ENCODE results near the gene FNIP1.
A peak's percentile ranks its signal among the peaks of the same experiment; 100 is the strongest.
"Not testable (repeated sequence)": the region's sequence is repeated elsewhere in the genome, so short reads cannot be mapped to it uniquely, and the experiment has no call there.

Gene FNIP1

DNA sequence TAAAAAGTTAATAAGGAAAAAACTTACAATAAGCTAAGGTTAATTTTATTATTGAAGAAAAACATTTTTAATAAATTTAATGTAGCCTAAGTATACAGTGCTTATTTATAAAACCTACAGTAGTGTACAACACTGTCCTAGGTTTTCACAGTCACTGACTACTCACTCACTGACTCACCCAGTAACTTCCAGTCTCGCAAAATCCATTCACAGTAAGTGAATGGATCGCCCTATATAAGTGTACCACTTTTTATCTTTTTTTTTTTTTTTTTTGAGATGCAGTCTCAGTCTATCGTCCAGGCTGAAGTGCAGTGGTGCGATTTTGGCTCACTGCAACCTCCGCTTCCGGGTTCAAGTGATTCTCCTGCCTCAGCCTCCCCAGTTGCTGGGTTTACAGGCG lies 47.7 kb downstream of the FNIP1 start:
- DNase-seq = no peak

DNA sequence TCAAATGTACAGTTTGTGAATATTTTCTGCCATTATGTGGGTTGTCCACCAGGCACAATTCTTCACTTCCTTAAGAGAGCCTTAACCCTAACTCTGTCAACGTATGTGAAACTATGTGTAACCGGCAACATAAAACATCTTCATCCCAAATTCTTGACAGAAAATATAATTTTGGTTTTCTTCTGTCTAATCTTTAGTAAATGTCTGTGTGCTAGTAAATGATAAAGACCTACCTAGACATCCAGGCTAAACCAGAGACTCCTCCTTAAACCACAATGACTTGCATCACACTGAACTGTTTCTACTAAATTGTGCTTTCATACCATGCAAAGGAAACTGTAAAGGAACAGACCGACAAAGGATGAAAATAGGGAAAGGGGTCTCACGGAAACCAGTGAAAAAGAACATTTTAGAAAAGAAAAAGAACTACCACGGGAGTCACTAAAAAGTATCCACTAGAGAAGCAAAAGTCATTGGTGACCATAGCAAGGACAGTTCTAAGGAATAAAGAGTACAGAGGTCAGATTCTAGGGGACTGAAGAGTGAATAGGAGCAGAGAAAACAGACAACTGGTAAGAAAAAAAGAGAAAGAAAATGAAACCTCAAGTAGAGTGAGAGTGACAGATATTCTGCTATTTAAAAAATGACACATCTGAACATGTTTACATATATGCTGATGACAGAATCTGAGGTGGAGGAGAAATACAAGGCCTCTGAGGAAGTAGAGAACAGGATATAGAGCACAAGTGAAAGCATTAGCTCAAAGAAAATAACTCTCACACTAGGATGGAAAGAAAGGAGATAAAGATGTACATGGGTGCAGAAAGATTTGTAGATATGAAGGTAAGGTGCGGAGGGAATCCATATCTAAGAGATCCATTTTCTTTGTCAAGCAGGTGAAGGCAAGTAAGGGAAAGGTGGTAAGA lies 49.4 kb downstream of the FNIP1 start:
- no peak for DNase-seq

DNA sequence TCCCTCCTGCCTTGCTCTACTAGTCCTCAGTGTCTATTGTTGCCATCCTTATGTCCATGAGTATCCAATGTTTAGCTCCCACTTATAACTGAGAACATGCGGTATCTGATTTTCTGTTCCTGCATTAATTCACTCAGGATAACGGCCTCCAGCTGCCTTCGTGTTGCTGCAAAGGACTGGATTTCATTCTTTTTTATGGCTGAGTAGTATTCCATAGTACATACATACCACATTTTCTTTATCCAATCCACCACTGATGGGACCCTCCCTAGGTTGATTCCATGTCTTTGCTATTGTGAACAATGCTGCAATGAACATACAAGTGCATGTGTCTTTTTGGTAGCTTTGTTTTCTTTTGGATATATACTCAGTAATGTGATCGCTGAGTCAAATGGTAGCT lies 50.4 kb downstream of the FNIP1 start:
- no peak for DNase-seq

DNA sequence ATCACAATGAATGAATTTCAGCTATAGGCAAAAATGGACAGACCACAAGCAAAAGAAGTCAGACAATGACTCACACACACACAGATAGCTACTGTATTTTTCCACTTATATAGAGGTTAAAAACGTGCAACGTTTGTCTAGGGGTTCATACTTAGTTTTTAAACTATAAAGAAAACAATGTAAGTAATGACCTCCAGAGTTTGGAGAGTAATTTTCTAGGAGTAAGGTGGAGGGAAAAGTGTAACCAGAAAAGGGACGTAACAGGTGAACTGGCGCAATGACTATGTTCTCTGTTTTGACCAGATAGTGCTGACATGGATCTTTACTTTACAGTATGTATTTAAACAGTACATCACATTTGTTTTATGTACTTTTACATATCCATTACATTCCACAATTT lies 51.1 kb downstream of the FNIP1 start:
- no peak for DNase-seq

DNA sequence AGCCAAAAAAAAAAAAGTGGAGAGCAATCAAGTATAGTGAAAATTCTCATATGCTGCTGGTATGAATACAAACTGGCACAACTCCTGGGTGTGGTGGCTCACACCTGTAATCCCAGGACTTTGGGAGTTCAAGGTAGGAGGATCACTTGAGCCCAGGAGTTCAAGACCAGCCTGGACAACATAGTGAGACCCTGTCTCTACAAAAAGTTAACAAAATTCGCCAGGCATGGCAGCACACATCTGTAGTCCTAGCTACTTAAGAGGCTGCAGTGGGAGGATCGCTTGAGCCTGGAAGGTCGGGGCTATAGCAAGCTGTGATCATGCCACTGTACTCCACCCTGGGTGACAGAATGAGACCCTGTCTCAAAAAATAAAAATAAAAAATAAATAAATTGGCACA lies 51.7 kb downstream of the FNIP1 start:
- no peak for DNase-seq

DNA sequence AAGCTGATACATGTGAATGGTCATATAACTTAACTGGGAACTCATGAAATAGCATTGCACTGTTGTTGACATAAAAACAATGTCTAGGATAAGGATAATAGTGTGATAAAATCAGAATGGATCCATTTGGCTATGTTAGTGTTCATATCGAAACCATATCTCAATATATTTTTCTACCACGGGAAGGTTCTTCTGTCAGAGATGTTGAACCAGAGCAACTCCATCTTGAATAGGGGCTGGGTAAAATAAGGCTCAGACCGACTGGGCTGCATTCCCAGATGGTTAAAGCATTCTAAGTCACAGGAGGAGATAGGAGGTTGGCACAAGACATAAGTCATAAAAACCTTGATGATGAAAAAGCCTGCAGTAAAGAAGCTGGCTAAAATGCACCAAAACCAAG lies 56.3 kb downstream of the FNIP1 start:
- no peak for DNase-seq

DNA sequence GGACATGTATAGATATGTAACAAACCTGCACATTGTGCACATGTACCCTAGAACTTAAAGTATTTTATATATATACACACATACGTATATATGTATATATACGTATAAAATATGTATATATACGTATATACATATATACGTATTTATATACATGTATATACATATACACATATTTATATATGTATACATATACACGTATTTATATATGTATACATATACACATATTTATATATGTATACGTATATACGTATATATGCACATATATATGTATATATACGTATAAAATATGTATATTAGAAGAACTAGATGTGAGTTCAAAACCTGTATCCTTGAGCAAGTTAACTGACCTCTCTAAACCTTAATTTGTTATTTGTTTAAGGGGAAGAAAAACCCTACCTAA lies 61.4 kb downstream of the FNIP1 start:
- DNase-seq = no peak

DNA sequence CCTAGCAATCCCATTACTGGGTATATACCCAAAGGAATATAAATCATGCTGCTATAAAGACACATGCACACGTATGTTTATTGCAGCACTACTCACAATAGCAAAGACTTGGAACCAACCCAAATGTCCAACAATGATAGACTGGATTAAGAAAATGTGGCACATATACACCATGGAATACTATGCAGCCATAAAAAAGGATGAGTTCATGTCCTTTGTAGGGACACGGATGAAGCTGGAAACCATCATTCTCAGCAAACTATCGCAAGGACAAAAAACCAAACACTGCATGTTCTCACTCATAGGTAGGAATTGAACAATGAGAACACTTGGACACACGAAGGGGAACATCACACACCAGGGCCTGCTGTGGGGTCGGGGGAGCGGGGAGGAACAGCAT lies 61.9 kb downstream of the FNIP1 start:
- not testable (repeated sequence) for DNase-seq

DNA sequence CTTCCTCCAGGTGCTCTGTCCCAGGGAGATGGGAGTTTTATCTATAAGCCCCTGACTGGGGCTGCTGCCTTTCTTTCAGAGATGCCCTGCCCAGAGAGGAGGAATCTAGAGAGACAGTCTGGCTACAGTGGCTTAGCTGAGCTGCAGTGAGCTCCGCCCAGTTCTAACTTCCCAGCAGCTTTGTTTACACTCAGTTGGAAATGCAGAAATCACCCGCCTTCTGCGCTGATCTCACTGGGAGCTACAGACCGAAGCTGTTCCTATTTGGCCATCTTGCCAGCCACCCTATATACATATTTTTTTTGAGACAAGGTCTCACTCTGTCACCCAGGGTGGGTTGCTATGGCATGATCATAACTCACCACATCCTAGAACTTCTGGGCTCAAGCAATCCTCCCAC lies 67.5 kb downstream of the FNIP1 start:
- DNase-seq = not testable (repeated sequence)

DNA sequence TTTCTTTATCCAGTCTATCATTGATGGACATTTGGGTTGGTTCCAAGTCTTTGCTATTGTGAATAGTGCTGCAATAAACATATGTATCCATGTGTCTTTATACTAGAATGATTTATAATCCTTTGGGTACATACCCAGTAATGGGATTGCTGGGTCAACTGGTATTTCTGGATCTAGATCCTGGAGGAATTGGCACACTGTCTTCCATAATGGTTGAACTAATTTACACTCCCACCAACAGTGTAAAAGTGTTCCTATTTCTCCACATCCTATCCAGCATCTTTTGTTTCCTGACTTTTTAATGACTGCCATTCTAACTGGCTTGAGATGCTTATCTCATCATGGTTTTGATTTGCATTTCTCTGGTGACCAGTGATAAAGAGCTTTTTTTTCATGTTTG lies 72.7 kb downstream of the FNIP1 start:
- not testable (repeated sequence) for DNase-seq

DNA sequence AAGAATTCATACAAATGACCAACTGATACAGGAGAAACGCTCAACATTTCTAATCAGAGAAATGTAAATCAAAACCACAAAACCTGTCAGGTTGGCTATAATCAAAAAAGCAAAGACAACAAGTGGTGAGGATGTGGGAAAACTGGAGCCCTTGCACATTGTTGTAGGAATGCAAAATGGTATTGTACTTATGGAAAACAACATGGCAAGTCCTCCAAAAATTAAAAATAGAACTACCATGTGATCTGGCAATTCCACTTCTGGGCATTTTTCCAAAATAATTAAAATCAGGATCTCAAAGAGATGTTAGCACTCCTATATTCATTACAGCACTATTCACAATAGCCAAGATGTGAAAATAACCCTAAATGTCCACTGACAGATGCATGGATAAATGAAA lies 76.1 kb downstream of the FNIP1 start:
- peak; percentile 40 for DNase-seq

DNA sequence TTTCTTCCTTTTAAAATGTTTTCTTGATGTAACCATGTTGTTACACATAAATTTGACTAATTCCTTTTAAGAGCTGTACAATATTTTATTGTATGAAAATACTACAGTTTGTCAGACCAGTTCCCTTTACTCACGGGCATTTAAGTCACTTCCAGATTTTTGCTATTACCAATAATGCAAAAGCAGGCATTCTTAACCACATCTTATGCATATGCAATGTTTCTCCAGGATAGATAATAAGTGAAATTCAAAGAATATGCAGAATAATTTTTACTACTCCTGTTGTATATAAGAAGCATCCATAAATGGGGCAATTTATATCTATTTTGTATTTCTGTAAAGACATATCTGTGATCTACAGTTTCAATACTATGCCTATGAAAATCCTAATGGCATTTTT lies 77.3 kb downstream of the FNIP1 start:
- no peak for DNase-seq

DNA sequence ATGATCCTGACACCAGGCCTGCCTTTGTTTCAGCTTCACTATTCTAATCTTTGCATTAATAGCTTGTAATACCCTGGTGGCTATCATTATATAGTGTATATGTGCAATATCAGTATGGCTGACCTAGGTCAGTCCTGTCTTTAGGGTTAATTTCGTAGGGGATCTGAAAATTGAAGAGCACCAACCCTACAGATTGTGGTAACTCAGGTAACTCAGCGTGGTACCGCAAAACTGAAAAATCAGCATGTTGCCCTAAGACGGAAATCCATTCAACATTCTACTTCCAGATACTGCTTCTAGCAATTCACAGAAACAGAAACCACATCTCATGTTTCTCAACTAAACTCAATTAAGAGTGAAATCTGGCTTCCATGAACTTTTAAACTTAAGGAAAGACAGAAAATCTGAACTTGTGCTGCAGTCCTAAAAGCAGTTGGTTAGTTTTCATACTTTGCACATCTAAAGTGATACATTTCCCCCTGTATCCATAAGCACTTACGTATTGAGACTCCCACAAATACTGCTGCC lies 78.3 kb downstream of the FNIP1 start:
- DNase-seq = no peak

DNA sequence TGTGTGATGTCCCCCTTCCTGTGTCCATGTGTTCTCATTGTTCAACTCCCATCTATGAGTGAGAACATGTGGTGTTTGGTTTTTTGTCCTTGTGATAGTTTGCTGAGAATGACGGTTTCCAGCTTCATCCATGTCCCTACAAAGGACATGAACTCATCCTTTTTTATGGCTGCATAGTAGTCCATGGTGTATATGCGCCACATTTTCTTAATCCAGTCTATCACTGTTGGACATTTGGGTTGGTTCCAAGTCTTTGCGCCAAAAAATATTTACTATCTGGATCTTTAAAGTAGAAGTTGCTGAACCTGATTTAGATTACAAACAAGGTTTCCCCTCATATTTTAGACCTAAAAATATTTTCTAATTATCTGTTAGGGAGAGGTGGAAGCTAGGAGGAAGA lies 79.7 kb downstream of the FNIP1 start:
- not testable (repeated sequence) for DNase-seq

DNA sequence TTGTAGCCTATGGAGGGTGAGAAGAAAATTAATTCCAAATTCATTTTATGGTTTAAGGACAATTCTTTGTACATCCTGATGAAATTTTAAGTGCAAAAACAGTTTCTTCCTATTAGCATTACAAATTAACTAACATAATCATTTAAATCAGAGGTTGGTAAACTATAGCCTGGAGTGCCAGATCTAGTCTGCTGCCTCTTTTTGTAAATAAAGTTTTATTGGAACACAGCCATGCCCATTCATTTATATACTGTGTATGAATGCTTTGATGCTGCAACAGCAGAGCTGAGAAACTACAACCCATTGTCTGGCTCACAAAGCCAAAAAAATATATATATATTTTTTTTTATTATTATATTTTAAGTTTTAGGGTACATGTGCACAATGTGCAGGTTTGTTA lies 80.2 kb downstream of the FNIP1 start:
- no peak for DNase-seq

DNA sequence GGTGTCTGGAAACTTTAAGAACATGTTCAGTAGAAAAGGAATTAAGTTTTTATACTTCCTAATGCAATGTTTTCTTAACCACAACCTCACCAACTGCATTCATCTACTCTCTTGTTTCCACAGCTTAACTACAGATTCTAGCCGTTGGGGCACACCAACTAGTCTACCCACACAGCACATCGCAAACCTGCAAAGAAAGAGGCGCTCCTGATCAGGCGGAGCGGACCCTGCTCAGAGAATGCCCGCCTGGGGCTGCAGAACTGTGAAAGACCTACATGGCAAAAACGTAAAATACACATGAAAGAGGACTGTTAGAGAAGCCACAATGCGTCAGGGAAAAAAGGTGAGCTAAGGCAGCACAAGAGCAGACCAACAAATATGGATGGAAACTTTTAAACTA lies 86.4 kb downstream of the FNIP1 start:
- no peak for DNase-seq

DNA sequence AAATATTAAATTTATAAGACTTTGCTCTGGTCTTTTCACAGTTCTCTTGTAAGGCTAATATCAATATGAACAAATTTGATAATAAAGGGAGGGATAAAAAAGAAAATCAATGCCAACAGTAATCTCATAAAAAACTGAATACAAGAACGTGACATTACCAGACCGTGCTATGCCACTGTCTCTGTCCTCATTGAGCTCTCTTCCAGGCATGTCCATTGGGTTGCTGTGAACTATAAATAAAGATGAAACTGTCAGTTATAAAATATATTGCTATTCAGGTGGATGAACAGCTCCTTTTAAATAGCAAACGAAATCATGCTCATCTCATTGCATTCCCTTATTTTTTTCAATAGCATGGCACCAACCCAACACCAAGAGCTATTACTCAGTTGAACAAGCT lies 87.8 kb downstream of the FNIP1 start:
- DNase-seq = no peak

DNA sequence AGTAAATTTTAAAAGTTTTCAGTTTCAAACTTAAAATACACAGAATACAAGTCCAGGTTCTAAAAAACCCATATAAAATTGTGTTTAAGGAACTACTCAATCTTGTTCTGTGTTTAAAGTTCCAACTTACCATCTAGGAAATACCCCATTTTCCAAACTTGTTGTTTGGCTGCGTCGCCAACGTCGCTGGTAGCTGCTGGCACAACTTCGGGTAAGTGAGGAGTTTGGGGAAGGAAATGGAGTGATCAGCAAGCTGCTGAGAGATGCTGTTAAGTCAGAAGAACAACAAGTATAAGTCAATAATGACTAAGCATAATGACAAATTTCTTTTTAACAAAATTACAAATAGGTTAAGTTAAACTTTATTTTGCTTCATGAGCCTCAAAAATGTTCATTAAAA lies 90.5 kb downstream of the FNIP1 start:
- DNase-seq = no peak

DNA sequence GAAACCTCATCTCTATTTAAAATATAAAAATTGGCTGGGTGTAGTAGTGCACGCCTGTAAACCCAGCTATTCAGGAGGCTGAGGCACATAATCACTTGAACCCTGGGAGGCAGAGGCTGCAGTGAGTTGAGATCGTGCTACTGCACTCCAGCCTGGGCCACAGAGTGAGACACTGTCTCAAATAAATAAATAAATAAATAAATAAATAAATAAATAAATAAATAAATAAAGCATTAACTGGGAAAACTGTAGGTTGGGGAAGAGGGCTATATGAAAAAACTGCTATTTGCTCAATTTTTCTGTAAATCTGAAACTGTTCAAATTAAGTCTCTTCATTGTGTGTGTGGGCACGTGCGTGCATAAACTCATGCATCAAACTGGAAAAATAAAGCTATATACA lies 101.9 kb downstream of the FNIP1 start:
- DNase-seq = no peak

DNA sequence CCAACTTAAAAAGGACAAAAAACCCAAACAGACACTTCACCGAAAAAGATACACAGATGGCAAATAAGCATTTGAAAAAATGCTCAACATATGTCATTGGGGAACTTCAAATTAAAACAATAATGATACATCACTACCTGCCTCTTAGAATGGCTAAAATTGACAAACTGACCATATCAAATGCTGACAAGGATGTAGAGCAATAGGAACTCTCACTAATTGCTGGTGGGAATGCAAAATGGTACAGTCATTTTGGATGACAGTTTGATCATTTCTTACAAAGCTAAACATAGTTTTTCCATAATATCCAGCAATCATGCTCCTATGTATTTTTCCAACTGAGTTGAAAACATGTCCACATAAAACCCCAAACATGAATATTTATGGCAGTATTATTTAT lies 102.9 kb downstream of the FNIP1 start:
- no peak for DNase-seq

DNA sequence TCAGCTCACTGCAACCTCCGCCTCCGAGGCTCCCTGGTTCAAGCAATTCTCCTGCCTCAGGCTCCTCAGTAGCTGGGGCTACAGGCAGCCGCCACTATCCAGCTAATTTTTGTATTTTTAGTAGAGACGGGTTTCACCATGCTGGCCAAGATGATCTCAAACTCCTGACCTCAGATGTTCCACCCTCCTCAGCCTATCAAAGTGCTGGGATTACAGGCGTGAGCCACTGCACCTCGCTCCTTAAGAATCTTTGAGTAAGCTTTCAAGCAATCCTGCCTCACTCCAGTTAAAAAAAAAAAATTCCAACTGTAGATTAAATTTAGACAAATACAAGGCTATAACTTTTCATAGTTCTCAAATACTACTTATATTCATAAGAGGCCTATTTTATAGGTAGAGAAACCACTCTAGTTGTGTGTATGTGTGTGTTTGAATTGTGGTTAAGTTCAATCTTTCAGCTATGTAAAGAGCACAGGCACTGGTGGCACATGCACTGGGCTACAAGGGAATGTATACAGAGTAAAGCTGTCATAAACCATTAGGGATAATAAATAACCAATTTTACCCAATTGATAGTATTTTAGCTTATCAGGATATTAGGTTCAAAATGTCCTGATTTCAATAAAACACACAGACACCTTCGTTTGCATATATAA lies 111.2 kb downstream of the FNIP1 start:
- DNase-seq = no peak

DNA sequence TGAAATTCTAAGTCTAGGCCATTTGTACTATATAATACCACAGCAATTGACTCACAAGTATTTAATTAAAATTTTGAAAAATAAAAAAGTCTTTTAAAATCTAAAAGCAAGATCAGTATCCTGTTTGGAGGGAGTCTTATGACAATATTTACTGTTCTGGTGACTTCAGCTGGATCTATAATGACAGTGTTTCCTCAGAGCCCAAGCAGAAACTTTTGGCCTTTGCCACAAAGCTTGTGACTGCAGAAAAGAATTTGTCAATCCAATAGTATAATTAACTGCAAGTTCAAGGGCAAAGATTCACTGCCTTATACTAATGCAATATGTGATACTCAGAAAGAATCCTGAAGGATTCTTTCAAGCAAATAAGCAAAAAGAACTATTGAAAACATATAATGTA lies 112.2 kb downstream of the FNIP1 start:
- DNase-seq = no peak

DNA sequence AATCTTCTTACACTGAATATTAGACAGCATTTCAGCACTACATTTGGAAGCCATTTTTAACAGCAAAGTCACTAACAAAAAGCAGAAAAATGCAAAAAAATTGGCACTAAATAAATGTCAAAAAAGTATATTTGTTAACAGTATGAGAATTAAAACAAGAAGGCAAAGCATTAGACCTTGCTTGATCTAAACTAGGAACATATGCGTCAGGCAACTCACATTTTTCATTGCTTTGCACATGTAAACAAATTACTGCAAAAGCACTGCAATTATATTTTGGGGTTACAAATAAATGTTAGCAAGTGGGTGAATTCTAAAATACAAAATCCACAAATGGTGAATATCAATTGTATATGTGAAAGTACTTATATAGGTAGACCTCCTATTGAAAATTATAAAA lies 112.8 kb downstream of the FNIP1 start:
- no peak for DNase-seq

DNA sequence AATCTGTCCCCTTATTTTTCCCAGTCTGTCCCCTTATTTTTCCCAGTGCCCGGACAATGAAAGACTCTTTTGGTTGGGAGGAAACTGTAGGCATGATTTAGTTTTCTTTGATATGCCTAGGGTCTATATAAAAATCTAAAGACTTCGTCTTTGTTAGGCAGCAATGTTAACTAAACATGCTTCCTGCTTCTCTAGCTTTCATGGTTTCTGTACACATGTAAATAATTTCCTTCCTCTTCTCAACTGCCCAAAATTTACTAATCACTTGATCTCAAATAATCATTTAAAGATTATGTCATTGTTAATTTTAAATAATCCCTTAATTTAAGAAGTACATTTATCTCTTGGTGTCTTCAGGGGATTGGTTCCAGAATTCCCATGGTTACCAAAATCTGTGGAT lies 114.0 kb downstream of the FNIP1 start:
- DNase-seq = no peak

Data from NCI-H748 treated with DMSO at 0.1 percent for 48 hours (cell line).